ENCODE data around the gene PNMA5.

- no peak for TF ChIP-seq CTCF (IDR thresholded peaks at IDR 0.05; ENCODE audit: low read depth, low read length, missing input control)
- no peak for TF ChIP-seq RAD21 (IDR thresholded peaks at IDR 0.05)
- no peak for TF ChIP-seq YY1 (IDR thresholded peaks at IDR 0.05)
- no peak for TF ChIP-seq TAF1 (conservative IDR thresholded peaks at IDR 0.05)
- no peak for TF ChIP-seq FOXA1 (IDR thresholded peaks at IDR 0.05)
- TF ChIP-seq GABPA (IDR thresholded peaks at IDR 0.05 in 1 of 2, conservative IDR thresholded peaks at IDR 0.05 in 1 of 2) = no peak
- TF ChIP-seq REST (IDR thresholded peaks at IDR 0.05) = no peak
- no peak for TF ChIP-seq JUND (IDR thresholded peaks at IDR 0.05)
- no peak for TF ChIP-seq ATF3 (IDR thresholded peaks at IDR 0.05)
- no peak for TF ChIP-seq MAX (IDR thresholded peaks at IDR 0.05)
- TF ChIP-seq EGR1 (IDR thresholded peaks at IDR 0.05; ENCODE audit: low read depth in 2 of 2) = no peak
- no peak for TF ChIP-seq FOXA2 (IDR thresholded peaks at IDR 0.05)
- no peak for TF ChIP-seq HNF4A (conservative IDR thresholded peaks at IDR 0.05)
Measured at GRCh38 chrX:152959626-152960025, 34.3 kb downstream of the PNMA5 start.

Data from liver (tissue), 3 donors.